ENCODE measurements around the gene CFAP251.

GRCh38 chr12:121911824-121912585, 6.4 kb upstream of the CFAP251 start:
- TF ChIP-seq CTCF (IDR thresholded peaks at IDR 0.05) (no peak), EZH2phosphoT487 (IDR thresholded peaks at IDR 0.05) (no peak)
